Adrenal gland (tissue), 12 donors: Measurements from ENCODE around the gene DYNC1I1. TPM values are rescaled to one million over a fixed set of nuclear protein-coding genes. Genes with fewer than 3 reads are reported as not detected.

ENCODE experiments used
- DNase-seq, 7 donors: peaks; one replicate each; pipeline ENCODE4 v3.0.0-alpha.2; 2019 to 2020
- H3K27ac ChIP-seq, 5 donors: fragments of 200-600 bp; sonication (generic) in 4 of 5; 1 replicate in 3 of 5; 2 replicates in 2 of 5; pipeline versions ENCODE4 v1.5.1 to v1.8.0; 2016 to 2020; ENCODE audit warnings: mild to moderate bottlenecking in 1 of 5
- H3K27me3 ChIP-seq: fragments of 200-600 bp; 2 replicates; pipeline ENCODE4 v1.8.0; 2021
- H3K36me3 ChIP-seq, 2 donors: fragments of 200-600 bp; replicated peaks in 1 of 2; 1 replicate in 1 of 2; 2 replicates in 1 of 2; pipeline versions ENCODE4 v1.5.1 to v1.8.0; 2018 to 2022
- H3K4me1 ChIP-seq, 2 donors: fragments of 200-600 bp; replicated peaks in 1 of 2; 1 replicate in 1 of 2; 2 replicates in 1 of 2; pipeline versions ENCODE4 v1.5.1 to v1.8.0; 2018 to 2021
- H3K4me3 ChIP-seq, 4 donors: fragments of 200-600 bp; sonication (generic) in 3 of 4; one replicate each; pipeline ENCODE4 v1.5.1; 2016 to 2018
- H3K9me3 ChIP-seq, 3 donors: fragments of 200-600 bp; sonication (generic) in 1 of 3; replicated peaks in 1 of 3; 1 replicate in 2 of 3; 2 replicates in 1 of 3; pipeline versions ENCODE4 v1.5.1 to v1.8.0; 2016 to 2021
- POLR2A ChIP-seq, 2 donors: fragments of 450-650 bp; IDR thresholded peaks; one replicate each; pipeline ENCODE4 v1.6.1; 2017; ENCODE audit warnings: antibody characterized with exemption in 2 of 2, mild to moderate bottlenecking in 2 of 2, moderate library complexity in 1 of 2
- WGBS, 4 donors: extraction: QIAGEN DNeasy Blood & Tissue Kit in 2 of 4; methylation state at CpG; one replicate each; pipeline versions ENCODE4 v1.1.5 to v1.1.7; 2013 to 2017; 5-methylcytosine and 5-hydroxymethylcytosine counted together
- intact Hi-C, 2 donors: fragments of 100-400 bp; cut with DNase I; formaldehyde crosslinking; loops; one replicate each; pipeline versions ENCODE4 v1.14.1 to v1.15.0; 2022 to 2023
- polyA plus RNA-seq, 3 donors: library from polyadenylated mRNA; stranded (reverse); fragments of 200-250 nt in 2 of 3; fragments of 350-450 nt in 1 of 3; fragmentation: Illumina TruSeq in 1 of 3; extraction: RNeasy Lipid Tissue Mini Kit (QIAGEN cat#74804) in 1 of 3; gene quantifications; one replicate each; pipeline ENCODE4 v1.2.3, GENCODE V29; 2013 to 2014
- total RNA-seq, 9 donors: library from RNA; depleted of rRNA in 4 of 9; stranded (reverse); fragments of >200 nt in 4 of 9; fragments of 120-200 nt in 1 of 9; fragmentation: NEBNext Ultra II Directional in 1 of 9; extraction: Animal tissue kit (Norgen Biotek cat#: 25700) in 1 of 9; gene quantifications; one replicate each; pipeline versions ENCODE4 v1.1.0 to v1.2.4, GENCODE V29; 2013 to 2023
- TF ChIP-seq, protein P1 (sequence below), 6 experiments: fragments of 450-650 bp in 4 of 6; fragments of 200-600 bp in 2 of 6; sonication (generic) in 1 of 6; IDR thresholded peaks; 1 replicate in 5 of 6; 2 replicates in 1 of 6; pipeline versions ENCODE4 v1.5.1 to v1.8.0; 2016 to 2021; ENCODE audit warnings: antibody characterized with exemption in 6 of 6, mild to moderate bottlenecking in 2 of 6, moderate library complexity in 1 of 6
- donor health status: healthy with polysubstance abuse.
- donor health status: Bipolar disorder and iron deficiency.
- donor health status: DM: yes; HTN: yes; CAD: no.
- donor health status: DM: no; HTN: no; CAD: no.
- donor health status: DM: no; HTN: no; CAD: no.
- donor health status: DM: yes; HTN: yes; CAD: no.

Gene DYNC1I1
- total and polyA plus RNA-seq, 12 donors: 0.97 to 42.6 (median 8.2) TPM

DNA sequence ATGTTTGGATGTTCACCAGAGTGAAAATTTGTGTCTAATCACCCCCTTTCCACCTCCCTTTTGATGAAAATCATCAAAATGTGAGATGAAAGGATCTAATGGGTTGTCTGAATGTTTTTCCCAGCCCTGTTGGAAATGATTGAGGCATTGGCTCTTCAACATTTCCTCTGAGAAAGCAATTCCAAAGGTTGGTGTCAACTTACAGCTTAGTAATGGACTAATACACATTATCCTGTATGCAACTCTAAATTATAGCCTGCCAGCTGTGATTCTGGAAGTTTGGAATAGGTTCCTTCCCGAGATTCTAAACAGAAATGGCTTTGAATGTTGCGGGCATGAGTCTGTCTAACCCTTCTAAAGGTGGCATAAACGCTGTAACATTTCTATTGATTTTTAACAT is 152.9 kb downstream of the DYNC1I1 start:
- H3K4me1 ChIP-seq: no peaks in the 10 kb centered on the region
- 81 to 95% (median 84%) methylated on average over 3 of the region's 3 CpGs for WGBS, 4 donors
- TF ChIP-seq POLR2A (IDR thresholded peaks at IDR 0.05): no peak
- TF ChIP-seq, protein P1, sequence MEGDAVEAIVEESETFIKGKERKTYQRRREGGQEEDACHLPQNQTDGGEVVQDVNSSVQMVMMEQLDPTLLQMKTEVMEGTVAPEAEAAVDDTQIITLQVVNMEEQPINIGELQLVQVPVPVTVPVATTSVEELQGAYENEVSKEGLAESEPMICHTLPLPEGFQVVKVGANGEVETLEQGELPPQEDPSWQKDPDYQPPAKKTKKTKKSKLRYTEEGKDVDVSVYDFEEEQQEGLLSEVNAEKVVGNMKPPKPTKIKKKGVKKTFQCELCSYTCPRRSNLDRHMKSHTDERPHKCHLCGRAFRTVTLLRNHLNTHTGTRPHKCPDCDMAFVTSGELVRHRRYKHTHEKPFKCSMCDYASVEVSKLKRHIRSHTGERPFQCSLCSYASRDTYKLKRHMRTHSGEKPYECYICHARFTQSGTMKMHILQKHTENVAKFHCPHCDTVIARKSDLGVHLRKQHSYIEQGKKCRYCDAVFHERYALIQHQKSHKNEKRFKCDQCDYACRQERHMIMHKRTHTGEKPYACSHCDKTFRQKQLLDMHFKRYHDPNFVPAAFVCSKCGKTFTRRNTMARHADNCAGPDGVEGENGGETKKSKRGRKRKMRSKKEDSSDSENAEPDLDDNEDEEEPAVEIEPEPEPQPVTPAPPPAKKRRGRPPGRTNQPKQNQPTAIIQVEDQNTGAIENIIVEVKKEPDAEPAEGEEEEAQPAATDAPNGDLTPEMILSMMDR (IDR thresholded peaks at IDR 0.05): no peak
- no peak overlapping the region for H3K4me3 ChIP-seq
- no peaks in the 10 kb centered on the region for H3K27me3 ChIP-seq
- H3K9me3 ChIP-seq: no peaks in the 10 kb centered on the region
- no peak overlapping the region for H3K27ac ChIP-seq
- intact Hi-C loops: loop anchor here in 1 of 2 donors (10.0 kb wide), 1 partner anchor 1100 kb away; the partner anchor contains the start of gene DLX5
- H3K36me3 ChIP-seq: no peaks in the 10 kb centered on the region
- DNase-seq: no peak

DNA sequence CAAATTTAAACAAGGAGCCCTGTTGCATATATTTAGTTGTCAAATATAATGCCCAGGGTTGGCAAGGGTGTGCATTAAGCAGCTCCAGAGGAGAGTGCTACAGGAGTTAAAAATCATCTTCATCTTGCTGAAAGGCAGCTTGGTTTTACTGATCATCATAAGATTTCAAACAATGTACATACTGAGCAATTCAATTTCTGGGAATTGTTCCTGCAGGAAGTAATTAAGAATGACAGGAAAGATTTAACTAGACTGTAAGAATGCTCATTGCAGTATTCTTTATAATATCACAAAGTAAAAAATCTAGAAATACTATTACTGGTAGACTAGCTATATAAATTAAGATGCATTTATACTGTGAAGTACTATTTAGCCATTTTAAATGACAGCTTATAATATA is 153.6 kb downstream of the DYNC1I1 start:
- H3K4me1 ChIP-seq: no peaks in the 10 kb centered on the region
- no peaks in the 10 kb centered on the region for H3K9me3 ChIP-seq
- no peaks in the 10 kb centered on the region for H3K36me3 ChIP-seq
- H3K27me3 ChIP-seq: no peaks in the 10 kb centered on the region
- no peak overlapping the region for H3K27ac ChIP-seq
- TF ChIP-seq, protein P1 (IDR thresholded peaks at IDR 0.05): no peak
- TF ChIP-seq POLR2A (IDR thresholded peaks at IDR 0.05): no peak
- H3K4me3 ChIP-seq: no peak overlapping the region
- intact Hi-C loops: loop anchor here in 1 of 2 donors (10.0 kb wide), 1 partner anchor 1099 kb away; the partner anchor contains the start of gene DLX5
- no peak for DNase-seq

DNA sequence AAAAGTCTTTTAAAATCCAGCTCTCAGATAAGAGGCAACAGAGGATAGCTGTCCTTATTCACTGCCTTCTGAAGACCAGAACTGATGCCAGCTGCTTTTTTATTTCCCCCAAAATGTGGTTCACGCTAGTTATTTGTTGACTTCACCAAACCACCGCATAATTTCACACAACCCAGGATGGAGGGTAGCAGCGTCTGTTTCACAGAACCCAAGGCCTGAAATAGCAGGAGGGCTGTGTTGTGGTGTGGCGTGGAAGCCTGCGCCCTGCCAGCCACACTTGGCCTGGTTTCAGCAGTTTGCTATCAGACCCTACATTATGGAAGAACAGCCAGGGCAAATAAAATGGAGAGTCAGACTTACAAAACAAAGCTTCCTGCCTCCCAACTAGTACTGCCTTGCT is 155.4 kb downstream of the DYNC1I1 start:
- Histone ChIP-seq H3K36me3 (no peaks in the 10 kb centered on the region), H3K27ac (no peak overlapping the region), H3K27me3 (no peaks in the 10 kb centered on the region), H3K4me1 (no peaks in the 10 kb centered on the region), H3K4me3 (no peak overlapping the region), H3K9me3 (no peaks in the 10 kb centered on the region)
- DNase-seq: no peak
- TF ChIP-seq, protein P1 (IDR thresholded peaks at IDR 0.05): no peak
- no peak for TF ChIP-seq POLR2A (IDR thresholded peaks at IDR 0.05)
- WGBS, 4 donors: 72 to 85% (median 75%) methylated on average over 5 of the region's 5 CpGs
- intact Hi-C loops: loop anchor here in 1 of 2 donors (10.0 kb wide), 1 partner anchor 1097 kb away; the partner anchor contains the start of gene DLX5

DNA sequence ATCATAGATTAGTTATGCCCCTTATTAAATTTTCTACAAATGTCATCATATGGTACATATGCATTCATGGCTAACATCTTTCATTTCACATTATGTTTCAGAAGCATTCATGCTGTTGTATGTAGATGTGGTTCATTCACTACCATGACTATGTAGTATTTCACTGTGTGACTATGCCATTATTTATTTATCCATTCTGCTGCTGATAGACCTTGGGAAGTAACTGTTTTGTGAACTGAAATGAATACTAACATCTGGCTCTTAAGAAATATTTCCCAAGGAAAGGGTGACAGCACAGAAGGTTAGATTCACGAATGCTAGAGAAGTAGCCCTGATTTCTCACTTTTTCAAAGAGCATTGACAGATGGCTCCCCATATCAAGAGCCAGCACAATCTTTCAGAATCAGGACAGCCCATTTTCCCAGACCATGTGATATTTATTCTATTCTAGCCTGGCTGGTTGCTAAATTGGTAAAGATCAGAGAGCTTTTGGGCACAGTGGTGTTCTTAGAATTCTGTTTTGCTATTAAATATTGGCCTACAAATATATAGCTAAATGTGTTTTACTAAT is 157.4 kb downstream of the DYNC1I1 start:
- H3K27ac ChIP-seq: no peak overlapping the region
- no peaks in the 10 kb centered on the region for H3K9me3 ChIP-seq
- intact Hi-C loops: loop anchor here in 1 of 2 donors (10.0 kb wide), 1 partner anchor 1095 kb away; the partner anchor contains the start of gene DLX5
- H3K27me3 ChIP-seq: no peaks in the 10 kb centered on the region
- WGBS, 4 donors: 67 to 84% (median 70%) methylated on average over 1 of the region's 1 CpG
- H3K4me1 ChIP-seq: no peaks in the 10 kb centered on the region
- TF ChIP-seq, protein P1 (IDR thresholded peaks at IDR 0.05): no peak
- TF ChIP-seq POLR2A (IDR thresholded peaks at IDR 0.05): no peak
- DNase-seq: no peak
- no peaks in the 10 kb centered on the region for H3K36me3 ChIP-seq
- H3K4me3 ChIP-seq: no peak overlapping the region
